SK-N-SH treated with all-trans-retinoic acid at 6 μM for 48 hours (cell line): ENCODE measurements around the gene METTL17.

Source experiments
- ATAC-seq: fragments of 200-7000 bp; cut with Tn5 transposase; 3 replicates; pipeline ENCODE4 v1.9.1; 2020; ENCODE audit warnings: mild to moderate bottlenecking, moderate library complexity
- ARNTL ChIP-seq: fragments of 450-650 bp; formaldehyde crosslinking; IDR thresholded peaks from 2 replicates; pipeline ENCODE4 v1.5.0; 2020; ENCODE audit warnings: low read depth, mild to moderate bottlenecking, moderate library complexity, borderline replicate concordance
- CREB5 ChIP-seq: fragments of 250-450 bp; sonication (Bioruptor Pico); IDR thresholded peaks from 2 replicates; pipeline ENCODE4 v1.5.1; 2020; ENCODE audit warnings: low read depth, mild to moderate bottlenecking, moderate library complexity
- CSDC2 ChIP-seq: fragments of 250-450 bp; sonication (Bioruptor Pico); IDR thresholded peaks from 2 replicates; pipeline ENCODE4 v1.5.0; 2020; ENCODE audit warnings: mild to moderate bottlenecking, moderate library complexity
- CSRNP3 ChIP-seq: fragments of 250-450 bp; sonication (Bioruptor Pico); IDR thresholded peaks from 2 replicates; pipeline ENCODE4 v1.5.1; 2021; ENCODE audit warnings: mild to moderate bottlenecking, moderate library complexity
- ESRRG ChIP-seq: fragments of 250-450 bp; sonication (Bioruptor Pico); IDR thresholded peaks from 2 replicates; pipeline ENCODE4 v1.6.1; 2021; ENCODE audit warnings: mild to moderate bottlenecking
- GLIS3 ChIP-seq: fragments of 250-450 bp; sonication (Bioruptor Pico); IDR thresholded peaks from 2 replicates; pipeline ENCODE4 v1.5.0; 2020; ENCODE audit warnings: mild to moderate bottlenecking, moderate library complexity
- OSR1 ChIP-seq: fragments of 250-450 bp; sonication (Bioruptor Pico); IDR thresholded peaks from 2 replicates; pipeline ENCODE4 v1.8.0; 2022; ENCODE audit warnings: moderate library complexity, mild to moderate bottlenecking, inconsistent platforms
- PATZ1 ChIP-seq: fragments of 250-450 bp; sonication (Bioruptor Pico); IDR thresholded peaks from 2 replicates; pipeline ENCODE4 v1.8.0; 2020; ENCODE audit warnings: mild to moderate bottlenecking, moderate library complexity, borderline replicate concordance
- POU6F1 ChIP-seq: fragments of 250-450 bp; sonication (Bioruptor Pico); IDR thresholded peaks from 2 replicates; pipeline ENCODE4 v1.8.0; 2021; ENCODE audit warnings: low read depth, mild to moderate bottlenecking, moderate library complexity, borderline replicate concordance
- PPARA ChIP-seq: fragments of 250-450 bp; sonication (Bioruptor Pico); IDR thresholded peaks from 2 replicates; pipeline ENCODE4 v1.5.0; 2020; ENCODE audit warnings: mild to moderate bottlenecking, borderline replicate concordance
- RARB ChIP-seq: fragments of 250-450 bp; sonication (Bioruptor Pico); IDR thresholded peaks from 2 replicates; pipeline ENCODE4 v1.8.0; 2021; ENCODE audit warnings: mild to moderate bottlenecking, moderate library complexity
- SNAI2 ChIP-seq: fragments of 250-450 bp; sonication (Bioruptor Pico); IDR thresholded peaks from 2 replicates; pipeline ENCODE4 v1.5.0; 2020; ENCODE audit warnings: mild to moderate bottlenecking, moderate library complexity
- TSHZ2 ChIP-seq: fragments of 250-450 bp; sonication (Bioruptor Pico); IDR thresholded peaks from 2 replicates; pipeline ENCODE4 v1.5.0; 2020; ENCODE audit warnings: mild to moderate bottlenecking, moderate library complexity
- ZC3H10 ChIP-seq: fragments of 250-450 bp; sonication (Bioruptor Pico); IDR thresholded peaks from 2 replicates; pipeline ENCODE4 v1.5.1; 2021; ENCODE audit warnings: mild to moderate bottlenecking, moderate library complexity
- ZFP3 ChIP-seq: fragments of 250-450 bp; sonication (Bioruptor Pico); IDR thresholded peaks from 2 replicates; pipeline ENCODE4 v1.5.0; 2020; ENCODE audit warnings: mild to moderate bottlenecking, moderate library complexity
- ZFP30 ChIP-seq: fragments of 450-650 bp; formaldehyde crosslinking; IDR thresholded peaks from 2 replicates; pipeline ENCODE4 v1.5.0; 2022; ENCODE audit warnings: mild to moderate bottlenecking, moderate library complexity
- ZNF565 ChIP-seq: fragments of 450-650 bp; formaldehyde crosslinking; conservative IDR thresholded peaks from 2 replicates; pipeline ENCODE4 v1.5.0; 2020; ENCODE audit warnings: low read depth, mild to moderate bottlenecking, moderate library complexity
- ZNF70 ChIP-seq: fragments of 450-650 bp; formaldehyde crosslinking; IDR thresholded peaks from 2 replicates; pipeline ENCODE4 v1.5.0; 2020; ENCODE audit warnings: mild to moderate bottlenecking, moderate library complexity
- ZNF8 ChIP-seq: fragments of 450-650 bp; formaldehyde crosslinking; IDR thresholded peaks from 2 replicates; pipeline ENCODE4 v1.5.0; 2020; ENCODE audit warnings: mild to moderate bottlenecking, moderate library complexity

METTL17 gene

GRCh38 chr14:21026274-21026987 is 36.7 kb downstream of the METTL17 start:
- no peak for TF ChIP-seq ZFP30
- no peak for TF ChIP-seq TSHZ2 (CRISPR knock-in tag)
- no peak for TF ChIP-seq POU6F1 (CRISPR knock-in tag)
- TF ChIP-seq GLIS3 (CRISPR knock-in tag) = no peak
- no peak for TF ChIP-seq ZNF8 (CRISPR knock-in tag)
- no peak for TF ChIP-seq ZNF70 (CRISPR knock-in tag)
- TF ChIP-seq CSRNP3 = no peak
- TF ChIP-seq ZFP3 = no peak
- TF ChIP-seq PATZ1 (CRISPR knock-in tag) = no peak
- no peak for TF ChIP-seq ESRRG
- TF ChIP-seq ZC3H10 = no peak
- no peak for TF ChIP-seq SNAI2 (CRISPR knock-in tag)
- no peak for TF ChIP-seq ZNF565
- TF ChIP-seq RARB (CRISPR knock-in tag) = no peak
- TF ChIP-seq CREB5 = no peak

GRCh38 chr14:21026988-21027315 is 37.2 kb downstream of the METTL17 start:
- ATAC-seq = no peak
- no peak for TF ChIP-seq CSDC2
- TF ChIP-seq ZNF70 (CRISPR knock-in tag) = no peak
- no peak for TF ChIP-seq ESRRG
- TF ChIP-seq ZFP3 = no peak
- no peak for TF ChIP-seq GLIS3 (CRISPR knock-in tag)
- no peak for TF ChIP-seq ZC3H10
- no peak for TF ChIP-seq TSHZ2 (CRISPR knock-in tag)
- TF ChIP-seq PPARA = no peak
- TF ChIP-seq PATZ1 (CRISPR knock-in tag) = no peak
- TF ChIP-seq SNAI2 (CRISPR knock-in tag) = no peak
- no peak for TF ChIP-seq OSR1 (CRISPR knock-in tag)
- no peak for TF ChIP-seq ARNTL (CRISPR knock-in tag)
- no peak for TF ChIP-seq CREB5
- no peak for TF ChIP-seq CSRNP3

More at GRCh38 chr14:21026274-21026987, 36.7 kb downstream of the METTL17 start:
- ATAC-seq = no peak
